Fibroblast of mammary gland (primary cell): ENCODE results near the gene KRT7.

ENCODE experiments used
- DNase-seq: peaks from one replicate; pipeline ENCODE4 v3.0.0-alpha.2; 2010; ENCODE audit warnings: low read depth
- H3K4me3 ChIP-seq: 2 replicates; pipeline ENCODE4 v1.5.1; 2011; ENCODE audit warnings: low read depth, mild to moderate bottlenecking, low read length, moderate library complexity; ENCODE audit not compliant: control insufficient read depth
- CTCF ChIP-seq: conservative IDR thresholded peaks from 2 replicates; pipeline ENCODE4 v1.5.1; 2011; ENCODE audit warnings: low read depth, low read length, inconsistent platforms; ENCODE audit not compliant: control insufficient read depth, insufficient read depth

KRT7 gene

GRCh38 chr12:52187206-52187605, 45.8 kb upstream of the KRT7 start:
- no peak overlapping the region for H3K4me3 ChIP-seq
- no peak for TF ChIP-seq CTCF
- DNase-seq: no peak

- no peak for DNase-seq
- TF ChIP-seq CTCF: no peak
- H3K4me3 ChIP-seq: no peak overlapping the region
Observed at GRCh38 chr12:52187640-52188039, 45.4 kb upstream of the KRT7 start.

GRCh38 chr12:52188658-52189057, 44.4 kb upstream of the KRT7 start:
- no peak for DNase-seq
- TF ChIP-seq CTCF: no peak
- no peak overlapping the region for H3K4me3 ChIP-seq

- no peak for TF ChIP-seq CTCF
- DNase-seq: no peak
- no peak overlapping the region for H3K4me3 ChIP-seq
Observed at GRCh38 chr12:52189376-52190174, 43.5 kb upstream of the KRT7 start.

GRCh38 chr12:52190860-52191729, 41.9 kb upstream of the KRT7 start:
- no peak for DNase-seq
- H3K4me3 ChIP-seq: no peak overlapping the region
- no peak for TF ChIP-seq CTCF

GRCh38 chr12:52191841-52192791, 40.9 kb upstream of the KRT7 start, which contains the start of gene KRT80:
Gene KRT80 (minus strand): TSS chr12:52192014. CDS start chr12:52191902, 112 bp downstream.
- peak; percentile 98 for DNase-seq
- no peak for TF ChIP-seq CTCF
- H3K4me3 ChIP-seq: no peak within 1 kb of the TSS
